Endothelial cell (in vitro differentiated cells): ENCODE data around the gene FAM222B. TPM values are rescaled to one million over a fixed set of nuclear protein-coding genes. Genes with fewer than 3 reads are reported as not detected.

Source experiments
- DNase-seq: peaks from one replicate; pipeline ENCODE4 v3.0.0; 2021; ENCODE audit warnings: low spot score
- H3K27ac Mint-ChIP-seq: one replicate; pipeline ENCODE4 v1.8.0; 2021; ENCODE audit warnings: mixed read lengths, inconsistent platforms; ENCODE audit not compliant: unreplicated experiment
- H3K27me3 Mint-ChIP-seq: one replicate; pipeline ENCODE4 v1.8.0; 2021; ENCODE audit warnings: mild to moderate bottlenecking, moderate library complexity, mixed read lengths, inconsistent platforms; ENCODE audit not compliant: unreplicated experiment
- H3K36me3 Mint-ChIP-seq: one replicate; pipeline ENCODE4 v1.8.0; 2021; ENCODE audit warnings: mild to moderate bottlenecking, low read depth, mixed read lengths, inconsistent platforms; ENCODE audit not compliant: unreplicated experiment
- H3K4me1 Mint-ChIP-seq: one replicate; pipeline ENCODE4 v1.8.0; 2021; ENCODE audit warnings: mild to moderate bottlenecking, mixed read lengths, inconsistent platforms; ENCODE audit not compliant: unreplicated experiment
- H3K4me3 Mint-ChIP-seq: one replicate; pipeline ENCODE4 v1.8.0; 2021; ENCODE audit warnings: mild to moderate bottlenecking, mixed read lengths, inconsistent platforms; ENCODE audit not compliant: unreplicated experiment
- H3K9me3 Mint-ChIP-seq: one replicate; pipeline ENCODE4 v1.8.0; 2021; ENCODE audit warnings: mixed read lengths, inconsistent platforms; ENCODE audit not compliant: unreplicated experiment
- total RNA-seq: library from RNA; stranded (reverse); fragmentation: NEBNext Ultra II Directional; extraction: Animal tissue kit (Norgen Biotek cat#: 25700); gene quantifications from one replicate; pipeline ENCODE4 v1.2.1, GENCODE V29; 2021; ENCODE audit not compliant: unreplicated experiment
- TF ChIP-seq, protein P1 (sequence below): fragments of 200-600 bp; sonication (generic); IDR thresholded peaks from one replicate; pipeline ENCODE4 v1.5.0; 2021; ENCODE audit warnings: antibody characterized with exemption; ENCODE audit not compliant: unreplicated experiment

The FAM222B gene
- total RNA-seq, 1 donor from 2014 or later: 69.9 TPM

DNA sequence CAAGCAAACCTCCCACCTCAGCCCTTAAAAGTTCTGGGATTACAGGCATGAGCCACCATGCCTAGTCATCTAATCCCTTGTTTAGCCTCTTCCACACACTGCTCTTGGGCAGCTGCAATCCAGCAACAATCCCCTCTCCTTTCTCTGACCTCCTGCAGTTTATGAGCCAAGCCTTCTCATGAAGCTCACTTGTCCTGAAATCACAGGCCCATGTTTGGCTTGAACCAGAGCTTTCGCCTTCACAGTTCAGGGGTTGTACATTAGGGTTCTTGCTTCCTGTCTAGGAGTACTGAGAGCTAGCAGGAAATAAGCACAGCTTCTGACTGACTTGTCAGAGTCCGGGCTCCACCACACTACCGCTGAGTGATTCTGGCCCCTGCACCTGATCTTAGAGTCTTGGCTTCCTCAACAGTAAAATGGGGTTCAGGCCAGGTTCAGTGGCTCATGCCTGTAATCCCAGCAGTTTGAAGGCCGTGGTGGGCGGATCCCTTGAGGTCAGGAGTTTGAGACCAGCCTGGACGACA is 28.5 kb upstream of the FAM222B start:
- no peak overlapping the region for H3K4me3 Mint-ChIP-seq
- DNase-seq: no peak
- H3K36me3 Mint-ChIP-seq: no peaks in the 10 kb centered on the region
- TF ChIP-seq, protein P1, sequence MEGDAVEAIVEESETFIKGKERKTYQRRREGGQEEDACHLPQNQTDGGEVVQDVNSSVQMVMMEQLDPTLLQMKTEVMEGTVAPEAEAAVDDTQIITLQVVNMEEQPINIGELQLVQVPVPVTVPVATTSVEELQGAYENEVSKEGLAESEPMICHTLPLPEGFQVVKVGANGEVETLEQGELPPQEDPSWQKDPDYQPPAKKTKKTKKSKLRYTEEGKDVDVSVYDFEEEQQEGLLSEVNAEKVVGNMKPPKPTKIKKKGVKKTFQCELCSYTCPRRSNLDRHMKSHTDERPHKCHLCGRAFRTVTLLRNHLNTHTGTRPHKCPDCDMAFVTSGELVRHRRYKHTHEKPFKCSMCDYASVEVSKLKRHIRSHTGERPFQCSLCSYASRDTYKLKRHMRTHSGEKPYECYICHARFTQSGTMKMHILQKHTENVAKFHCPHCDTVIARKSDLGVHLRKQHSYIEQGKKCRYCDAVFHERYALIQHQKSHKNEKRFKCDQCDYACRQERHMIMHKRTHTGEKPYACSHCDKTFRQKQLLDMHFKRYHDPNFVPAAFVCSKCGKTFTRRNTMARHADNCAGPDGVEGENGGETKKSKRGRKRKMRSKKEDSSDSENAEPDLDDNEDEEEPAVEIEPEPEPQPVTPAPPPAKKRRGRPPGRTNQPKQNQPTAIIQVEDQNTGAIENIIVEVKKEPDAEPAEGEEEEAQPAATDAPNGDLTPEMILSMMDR: no peak
- no peak overlapping the region for H3K27ac Mint-ChIP-seq
- peaks cover 1% of the 10 kb centered on the region for H3K27me3 Mint-ChIP-seq
- no peaks in the 10 kb centered on the region for H3K9me3 Mint-ChIP-seq
- peaks cover 5% of the 10 kb centered on the region for H3K4me1 Mint-ChIP-seq

DNA sequence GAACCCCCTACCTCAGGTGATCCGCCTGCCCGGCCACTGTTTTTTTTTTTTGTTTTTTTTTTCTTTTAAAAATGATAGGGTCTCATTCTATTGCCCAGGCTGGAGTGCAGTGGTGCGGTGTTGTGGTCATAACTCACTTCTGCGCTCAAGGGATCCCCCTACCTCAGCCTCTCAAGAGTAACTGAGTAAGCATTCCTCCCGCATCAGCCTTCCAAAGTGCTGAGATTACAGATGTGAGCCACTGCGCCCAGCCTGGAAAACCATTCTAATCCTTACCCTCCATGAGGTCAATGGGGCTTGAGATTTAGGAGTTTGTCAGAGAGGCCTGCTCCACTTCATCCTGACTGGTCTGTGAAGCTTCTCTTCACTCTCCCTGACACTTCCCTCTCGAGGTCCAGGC is 24.7 kb upstream of the FAM222B start:
- Mint-ChIP-seq H3K27me3 (no peaks in the 10 kb centered on the region), H3K36me3 (peaks cover 8% of the 10 kb centered on the region), H3K9me3 (no peaks in the 10 kb centered on the region), H3K27ac (no peak overlapping the region), H3K4me1 (peaks cover 22% of the 10 kb centered on the region), H3K4me3 (no peak overlapping the region)
- DNase-seq: no peak
- TF ChIP-seq, protein P1: no peak

DNA sequence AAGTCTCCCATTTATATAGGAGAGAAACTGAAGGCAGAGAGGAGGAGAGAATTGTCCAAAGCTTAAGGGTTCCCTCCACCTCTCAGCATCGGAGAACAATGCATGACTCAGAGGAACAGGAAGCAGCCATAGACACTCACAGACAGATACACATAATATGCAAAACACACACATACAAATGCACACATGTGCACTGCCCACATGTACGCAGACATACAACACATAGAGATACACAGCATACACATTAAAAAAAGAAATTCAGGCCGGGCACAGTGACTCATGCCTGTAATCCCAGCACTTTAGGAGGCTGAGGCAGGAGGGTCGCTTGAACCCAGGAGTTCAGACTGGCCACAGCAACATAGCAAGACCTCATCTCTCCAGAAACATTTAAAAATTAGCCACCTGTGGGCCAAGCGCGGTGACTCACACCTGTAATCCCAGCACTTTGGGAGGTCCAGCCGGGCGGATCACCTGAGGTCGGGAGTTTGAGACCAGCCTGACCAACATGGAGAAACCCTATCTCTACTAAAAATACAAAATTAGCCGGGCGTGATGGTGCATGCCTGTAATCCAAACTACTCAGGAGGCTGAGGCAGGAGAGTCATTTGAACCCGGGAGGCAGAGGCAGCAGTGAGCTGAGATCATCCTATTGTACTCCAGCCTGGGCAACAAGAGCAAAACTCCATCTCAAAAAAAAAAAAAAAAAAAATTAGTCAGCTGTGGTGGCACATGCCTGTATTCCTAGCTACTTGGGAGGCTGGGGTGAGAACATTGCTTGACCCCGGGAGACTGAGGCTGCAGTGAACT is 23.6 kb upstream of the FAM222B start:
- DNase-seq: no peak
- H3K9me3 Mint-ChIP-seq: no peaks in the 10 kb centered on the region
- peaks cover 22% of the 10 kb centered on the region for H3K4me1 Mint-ChIP-seq
- H3K27me3 Mint-ChIP-seq: no peaks in the 10 kb centered on the region
- peaks cover 11% of the 10 kb centered on the region for H3K36me3 Mint-ChIP-seq
- H3K4me3 Mint-ChIP-seq: no peak overlapping the region
- TF ChIP-seq, protein P1: no peak
- H3K27ac Mint-ChIP-seq: peak overlapping the region; percentile 93

DNA sequence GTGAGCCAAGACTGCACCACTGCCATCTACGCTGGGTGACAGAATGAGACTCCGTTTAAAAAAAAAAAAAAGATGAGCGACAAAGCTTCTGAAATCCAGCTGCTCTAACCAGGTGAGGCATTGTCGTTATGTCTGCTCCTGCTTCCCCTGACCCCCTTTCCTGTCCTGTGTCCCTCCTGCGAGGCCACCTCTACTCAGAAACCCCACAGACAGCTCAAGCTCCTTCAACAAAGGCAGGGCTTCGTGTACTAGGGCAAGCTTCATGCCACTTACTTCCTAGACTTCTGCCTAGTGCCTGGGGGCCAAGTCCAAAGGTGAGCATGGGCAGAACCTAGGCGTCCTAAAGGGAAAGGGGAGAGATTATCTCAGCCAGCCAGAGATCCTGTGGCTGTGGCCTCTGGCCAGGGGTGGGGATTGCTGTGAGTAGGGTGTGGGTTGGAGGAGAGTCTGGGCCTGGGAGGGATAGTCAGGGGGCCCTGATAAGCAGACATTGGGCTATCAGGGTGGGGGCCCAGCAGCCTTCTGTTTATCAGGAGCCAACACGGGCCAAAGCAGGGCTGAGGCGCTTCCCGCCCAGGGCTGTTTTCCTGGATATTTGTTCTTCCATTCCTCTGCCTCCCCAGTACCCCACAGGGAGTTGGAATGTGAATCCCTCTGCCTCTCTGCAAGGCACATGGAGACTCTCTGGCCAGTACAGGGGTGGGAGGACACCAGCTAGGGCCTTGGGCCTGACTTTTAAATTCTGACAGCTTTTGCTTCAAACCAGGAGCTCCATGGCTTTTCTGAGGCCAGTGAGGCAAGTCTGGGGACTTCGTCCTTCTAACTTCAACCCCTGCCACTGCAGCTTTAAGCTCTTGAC is 22.6 kb upstream of the FAM222B start:
- Mint-ChIP-seq H3K27me3 (no peaks in the 10 kb centered on the region), H3K4me1 (peaks cover 20% of the 10 kb centered on the region), H3K27ac (peak overlapping the region; percentile 93), H3K4me3 (no peak overlapping the region), H3K9me3 (no peaks in the 10 kb centered on the region), H3K36me3 (peaks cover 11% of the 10 kb centered on the region)
- peak; percentile 18 for DNase-seq
- TF ChIP-seq, protein P1: no peak
